Measurements from ENCODE around the gene ZNF557.
A peak's percentile ranks its signal among the peaks of the same experiment; 100 is the strongest.

Gene ZNF557

DNA sequence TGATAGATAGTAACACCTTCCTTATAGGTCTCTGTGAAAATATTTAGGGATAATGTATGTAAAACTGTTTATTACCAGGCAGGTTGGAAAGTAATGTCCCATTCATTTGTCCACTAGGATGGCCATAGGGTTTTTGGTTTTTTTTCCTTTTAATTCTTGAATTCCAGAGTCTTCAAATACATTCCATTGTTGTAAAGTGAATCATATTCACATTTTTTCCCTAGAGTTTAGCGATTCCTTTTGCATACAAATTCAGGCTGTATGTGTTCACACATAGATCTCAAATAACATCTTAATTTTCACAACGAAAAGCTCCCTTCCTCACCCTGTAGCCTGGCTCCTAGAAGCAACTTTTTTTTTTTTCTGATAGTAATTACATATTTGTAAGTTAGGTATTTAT, 1.8 kb upstream of the ZNF557 start:
- Histone ChIP-seq H3K27ac (ENCODE audit: poor library complexity, severe bottlenecking) (no peak overlapping the region), H3K4me3 (ENCODE audit: severe bottlenecking) (no peak overlapping the region), H3K36me3 (ENCODE audit: low read depth) (peaks cover 21% of the 10 kb centered on the region), H3K27me3 (ENCODE audit: insufficient read depth, poor library complexity, severe bottlenecking) (no peaks in the 10 kb centered on the region), H3K4me1 (ENCODE audit: insufficient read depth, poor library complexity, severe bottlenecking) (no peaks in the 10 kb centered on the region), H3K9me3 (ENCODE audit: severe bottlenecking) (no peaks in the 10 kb centered on the region)
- ATAC-seq (ENCODE audit: low read depth) (no peak), DNase-seq (ENCODE audit: low spot score) (no peak)
- TF ChIP-seq CTCF (IDR thresholded peaks at IDR 0.05; ENCODE audit: poor library complexity, severe bottlenecking) = no peak

DNA sequence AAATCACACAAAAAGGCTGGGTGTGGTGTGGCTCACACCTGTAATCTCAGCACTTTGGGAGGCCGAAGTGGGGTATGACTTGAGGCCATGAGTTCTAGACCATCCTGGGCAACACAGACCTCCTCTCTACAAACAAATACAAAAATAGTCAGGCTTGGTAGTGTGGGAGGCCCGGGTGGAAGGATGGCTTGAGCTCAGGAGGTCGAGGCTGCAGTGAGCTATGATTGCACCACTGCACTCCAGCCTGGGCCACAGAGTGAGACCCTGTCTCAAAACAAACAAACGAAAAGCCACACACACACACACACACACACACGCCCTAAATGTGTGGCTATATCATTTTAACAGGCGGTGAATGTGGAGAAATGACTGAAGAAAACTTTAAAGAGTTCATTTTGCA, 904 bp upstream of the ZNF557 start:
- Histone ChIP-seq H3K36me3 (ENCODE audit: low read depth) (peaks cover 22% of the 10 kb centered on the region), H3K4me1 (ENCODE audit: insufficient read depth, poor library complexity, severe bottlenecking) (no peaks in the 10 kb centered on the region), H3K27me3 (ENCODE audit: insufficient read depth, poor library complexity, severe bottlenecking) (no peaks in the 10 kb centered on the region), H3K9me3 (ENCODE audit: severe bottlenecking) (no peaks in the 10 kb centered on the region), H3K27ac (ENCODE audit: poor library complexity, severe bottlenecking) (no peak overlapping the region), H3K4me3 (ENCODE audit: severe bottlenecking) (no peak overlapping the region)
- DNase-seq (ENCODE audit: low spot score) (no peak), ATAC-seq (ENCODE audit: low read depth) (no peak)
- TF ChIP-seq CTCF (IDR thresholded peaks at IDR 0.05; ENCODE audit: poor library complexity, severe bottlenecking) = no peak

DNA sequence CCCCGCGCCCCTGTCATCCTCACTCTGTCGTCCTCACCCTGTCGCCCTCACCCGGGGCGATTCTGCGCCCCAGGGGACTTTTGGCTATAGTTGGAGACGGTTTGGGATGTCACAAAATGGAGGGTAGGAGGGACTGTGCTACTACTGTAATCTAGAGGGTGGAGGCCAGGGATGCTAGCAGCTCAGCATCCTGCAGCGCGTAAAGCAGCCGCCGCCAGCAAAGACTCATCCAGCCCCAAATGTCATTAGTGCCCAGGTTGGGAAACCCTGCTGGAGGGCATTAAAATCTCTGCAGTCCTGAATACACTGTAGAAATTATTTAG, 362 bp downstream of the ZNF557 start:
- Histone ChIP-seq H3K36me3 (ENCODE audit: low read depth) (peaks cover 28% of the 10 kb centered on the region), H3K9me3 (ENCODE audit: severe bottlenecking) (no peaks in the 10 kb centered on the region), H3K4me3 (ENCODE audit: severe bottlenecking) (peak overlapping the region; percentile 81), H3K27me3 (ENCODE audit: insufficient read depth, poor library complexity, severe bottlenecking) (no peaks in the 10 kb centered on the region), H3K27ac (ENCODE audit: poor library complexity, severe bottlenecking) (peak overlapping the region; percentile 18), H3K4me1 (ENCODE audit: insufficient read depth, poor library complexity, severe bottlenecking) (no peaks in the 10 kb centered on the region)
- TF ChIP-seq CTCF (IDR thresholded peaks at IDR 0.05; ENCODE audit: poor library complexity, severe bottlenecking) = no peak
- ATAC-seq (ENCODE audit: low read depth) (peak; percentile 6; the same call in 2 of the 3 replicates), DNase-seq (ENCODE audit: low spot score) (no peak)

GRCh38 chr19:7072541-7072940, 3.0 kb downstream of the ZNF557 start:
- no peak for ATAC-seq (ENCODE audit: low read depth)
- Histone ChIP-seq H3K4me3 (ENCODE audit: severe bottlenecking) (no peak overlapping the region), H3K4me1 (ENCODE audit: insufficient read depth, poor library complexity, severe bottlenecking) (no peaks in the 10 kb centered on the region), H3K36me3 (ENCODE audit: low read depth) (peaks cover 49% of the 10 kb centered on the region), H3K9me3 (ENCODE audit: severe bottlenecking) (no peaks in the 10 kb centered on the region), H3K27ac (ENCODE audit: poor library complexity, severe bottlenecking) (no peak overlapping the region), H3K27me3 (ENCODE audit: insufficient read depth, poor library complexity, severe bottlenecking) (no peaks in the 10 kb centered on the region)
- no peak for TF ChIP-seq CTCF (IDR thresholded peaks at IDR 0.05; ENCODE audit: poor library complexity, severe bottlenecking)
- DNase-seq (ENCODE audit: low spot score) = no peak

DNA sequence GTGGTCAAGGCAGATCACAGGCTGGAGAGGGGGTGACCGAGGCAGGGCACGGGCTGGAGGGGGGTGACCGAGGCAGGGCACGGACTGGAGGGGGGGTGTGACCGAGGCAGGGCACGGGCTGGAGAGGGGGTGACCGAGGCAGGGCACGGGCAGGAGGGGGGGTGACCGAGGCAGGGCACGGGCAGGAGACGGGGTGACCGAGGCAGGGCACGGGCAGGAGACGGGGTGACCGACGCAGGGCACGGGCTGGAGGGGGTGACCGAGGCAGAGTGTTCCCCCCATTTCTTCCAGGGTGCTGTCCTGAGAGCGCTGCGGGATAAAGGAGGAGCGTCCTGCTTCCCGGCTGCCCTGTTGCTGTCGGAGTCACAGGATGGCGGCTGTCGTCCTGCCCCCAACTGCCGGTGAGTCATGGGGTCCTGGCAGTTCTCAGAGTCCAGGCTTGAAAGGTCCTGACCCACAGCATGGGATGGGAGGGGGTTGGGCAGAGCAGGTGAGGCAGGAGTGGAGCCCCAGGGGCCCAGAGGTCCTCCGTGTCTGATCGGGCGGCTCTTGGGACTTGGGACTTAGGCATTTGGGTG, 5.3 kb downstream of the ZNF557 start:
- Histone ChIP-seq H3K4me1 (ENCODE audit: insufficient read depth, poor library complexity, severe bottlenecking) (no peaks in the 10 kb centered on the region), H3K9me3 (ENCODE audit: severe bottlenecking) (peaks cover 3% of the 10 kb centered on the region), H3K4me3 (ENCODE audit: severe bottlenecking) (no peak overlapping the region), H3K27me3 (ENCODE audit: insufficient read depth, poor library complexity, severe bottlenecking) (no peaks in the 10 kb centered on the region), H3K36me3 (ENCODE audit: low read depth) (peaks cover 70% of the 10 kb centered on the region), H3K27ac (ENCODE audit: poor library complexity, severe bottlenecking) (no peak overlapping the region)
- TF ChIP-seq CTCF (IDR thresholded peaks at IDR 0.05; ENCODE audit: poor library complexity, severe bottlenecking) = no peak
- ATAC-seq (ENCODE audit: low read depth) = no peak
- DNase-seq (ENCODE audit: low spot score) = no peak
